Measurements from ENCODE around the gene FAM167B.

DNA sequence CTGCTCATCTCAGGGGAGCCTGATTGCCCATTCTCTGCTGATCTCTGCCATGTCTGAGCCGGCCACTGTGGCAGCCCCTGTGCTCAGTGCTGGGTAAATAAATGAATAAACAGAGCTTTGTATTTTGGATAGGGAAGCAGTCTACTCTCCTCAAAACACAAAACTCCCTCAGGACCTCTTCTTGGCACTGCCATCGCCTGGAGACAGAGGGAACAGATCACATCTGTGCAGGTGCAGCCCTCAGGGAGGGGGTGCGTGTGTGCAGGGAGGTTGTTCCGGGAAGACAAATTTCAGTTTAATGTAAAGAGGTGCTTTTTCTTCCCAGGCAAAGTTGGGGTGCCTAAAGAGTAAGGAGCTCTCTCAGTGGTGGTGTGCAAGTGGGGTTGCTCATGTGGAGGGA is 7.7 kb upstream of the FAM167B start:
- TF ChIP-seq, protein P1, sequence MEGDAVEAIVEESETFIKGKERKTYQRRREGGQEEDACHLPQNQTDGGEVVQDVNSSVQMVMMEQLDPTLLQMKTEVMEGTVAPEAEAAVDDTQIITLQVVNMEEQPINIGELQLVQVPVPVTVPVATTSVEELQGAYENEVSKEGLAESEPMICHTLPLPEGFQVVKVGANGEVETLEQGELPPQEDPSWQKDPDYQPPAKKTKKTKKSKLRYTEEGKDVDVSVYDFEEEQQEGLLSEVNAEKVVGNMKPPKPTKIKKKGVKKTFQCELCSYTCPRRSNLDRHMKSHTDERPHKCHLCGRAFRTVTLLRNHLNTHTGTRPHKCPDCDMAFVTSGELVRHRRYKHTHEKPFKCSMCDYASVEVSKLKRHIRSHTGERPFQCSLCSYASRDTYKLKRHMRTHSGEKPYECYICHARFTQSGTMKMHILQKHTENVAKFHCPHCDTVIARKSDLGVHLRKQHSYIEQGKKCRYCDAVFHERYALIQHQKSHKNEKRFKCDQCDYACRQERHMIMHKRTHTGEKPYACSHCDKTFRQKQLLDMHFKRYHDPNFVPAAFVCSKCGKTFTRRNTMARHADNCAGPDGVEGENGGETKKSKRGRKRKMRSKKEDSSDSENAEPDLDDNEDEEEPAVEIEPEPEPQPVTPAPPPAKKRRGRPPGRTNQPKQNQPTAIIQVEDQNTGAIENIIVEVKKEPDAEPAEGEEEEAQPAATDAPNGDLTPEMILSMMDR (IDR thresholded peaks at IDR 0.05; ENCODE audit: low read depth, low read length) = no peak
- TF ChIP-seq, protein P2, sequence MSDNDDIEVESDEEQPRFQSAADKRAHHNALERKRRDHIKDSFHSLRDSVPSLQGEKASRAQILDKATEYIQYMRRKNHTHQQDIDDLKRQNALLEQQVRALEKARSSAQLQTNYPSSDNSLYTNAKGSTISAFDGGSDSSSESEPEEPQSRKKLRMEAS (IDR thresholded peaks at IDR 0.05; ENCODE audit: low read depth, low read length) = no peak
- TF ChIP-seq POLR2A (IDR thresholded peaks at IDR 0.05; ENCODE audit: extremely low read depth, insufficient read length) (no peak), MYC (IDR thresholded peaks at IDR 0.05; ENCODE audit: low read depth, low read length) (no peak)
